GM20000 (cell line): ENCODE measurements around the gene PTPRN2.

Experiments
- DNase-seq: peaks from one replicate; pipeline ENCODE4 v3.0.0; 2012; ENCODE audit warnings: low spot score
- CTCF ChIP-seq: IDR thresholded peaks from 2 replicates; pipeline ENCODE4 v1.5.1; 2012; ENCODE audit warnings: mild to moderate bottlenecking, control low read depth; ENCODE audit errors: extremely low read depth, missing control alignments

The PTPRN2 gene

GRCh38 chr7:157989589-157989988 lies 598.0 kb downstream of the PTPRN2 start:
- no peak for TF ChIP-seq CTCF

GRCh38 chr7:157987906-157988305 lies 599.7 kb downstream of the PTPRN2 start:
- no peak for TF ChIP-seq CTCF
- no peak for DNase-seq

More at GRCh38 chr7:157989589-157989988, 598.0 kb downstream of the PTPRN2 start:
- DNase-seq, result no peak

GRCh38 chr7:157986051-157986450 lies 601.6 kb downstream of the PTPRN2 start:
- no peak for DNase-seq
- TF ChIP-seq CTCF, result no peak

- DNase-seq, result no peak
- no peak for TF ChIP-seq CTCF
These were observed 602.0 kb downstream of the PTPRN2 start for GRCh38 chr7:157985636-157986035.

GRCh38 chr7:157984423-157985163 lies 603.0 kb downstream of the PTPRN2 start:
- DNase-seq, result no peak
- no peak for TF ChIP-seq CTCF

- TF ChIP-seq CTCF, result no peak
- no peak for DNase-seq
These were observed 603.9 kb downstream of the PTPRN2 start for GRCh38 chr7:157983502-157984422.

- TF ChIP-seq CTCF, result no peak
- DNase-seq, result no peak
These were observed 605.8 kb downstream of the PTPRN2 start for GRCh38 chr7:157981778-157982177.
